Measurements from ENCODE around the gene RAPGEF1.
A peak's percentile ranks its signal among the peaks of the same experiment; 100 is the strongest.

Gene RAPGEF1

DNA sequence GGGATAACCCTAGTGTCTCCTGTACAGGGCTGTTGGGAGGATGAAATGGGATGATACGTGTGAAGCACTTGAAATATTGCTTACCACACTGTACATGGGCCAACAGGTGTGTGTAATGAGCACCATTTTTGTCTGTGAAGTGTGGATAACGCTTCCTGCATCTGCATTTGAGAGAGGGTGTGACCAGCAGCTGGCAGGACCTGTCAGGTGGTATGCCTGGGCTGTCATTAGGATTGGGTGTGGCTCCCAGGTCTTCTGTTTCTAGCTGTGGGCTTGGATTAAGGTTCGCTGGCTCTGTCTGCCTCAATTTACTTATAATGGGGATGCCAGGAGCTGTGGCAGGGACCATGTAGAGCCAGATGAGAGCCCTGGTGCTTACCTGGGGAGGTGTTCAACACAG is 120.2 kb downstream of the RAPGEF1 start:
- peak; percentile 41 for DNase-seq

DNA sequence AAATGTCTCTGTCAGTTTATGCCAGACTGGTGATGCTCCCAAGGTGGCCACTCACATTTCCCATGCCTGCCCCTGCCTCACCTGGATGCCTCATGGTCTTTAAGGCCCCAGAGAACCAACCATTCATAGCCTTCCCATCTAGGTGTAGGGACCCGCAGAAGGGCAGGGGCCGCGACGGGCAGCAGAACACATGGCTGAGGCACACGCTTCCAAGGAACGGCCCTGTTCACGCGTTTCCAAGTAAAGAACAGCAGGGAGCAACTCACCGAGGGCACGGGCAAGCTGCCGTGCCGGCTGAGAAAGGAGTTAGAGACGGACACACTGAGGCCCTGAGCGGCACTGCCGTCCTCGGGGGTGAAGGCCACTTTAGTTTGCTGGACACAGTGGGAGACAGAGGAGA is 121.1 kb downstream of the RAPGEF1 start:
- no peak for DNase-seq

DNA sequence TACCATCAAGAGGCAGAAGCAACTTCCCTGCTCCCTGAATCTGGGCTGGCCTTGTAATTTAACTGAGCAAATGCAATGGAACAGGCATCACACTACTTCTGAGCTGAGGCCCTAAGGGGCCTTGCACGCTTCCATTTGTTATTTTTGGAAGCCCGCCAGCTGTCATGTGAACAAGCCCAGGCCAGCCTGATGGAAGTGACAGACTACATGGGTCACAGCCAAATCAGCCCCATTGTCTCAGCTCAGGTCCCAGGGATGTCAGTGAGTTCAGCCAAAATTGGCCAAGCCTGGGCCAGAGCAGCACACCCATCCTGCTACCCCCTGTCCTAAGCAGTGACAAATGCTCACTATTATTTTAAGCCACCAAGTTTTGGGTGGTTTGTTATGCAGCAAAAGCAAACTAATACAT is 121.8 kb downstream of the RAPGEF1 start:
- peak; percentile 93 for DNase-seq

GRCh38 chr9:131617611-131618010 is 122.3 kb downstream of the RAPGEF1 start:
- DNase-seq, result no peak

GRCh38 chr9:131616983-131617604 is 122.8 kb downstream of the RAPGEF1 start:
- no peak for DNase-seq

- DNase-seq, result no peak
Observed at GRCh38 chr9:131614340-131614915, 125.4 kb downstream of the RAPGEF1 start.

- no peak for DNase-seq
Observed at GRCh38 chr9:131613921-131614320, 126.0 kb downstream of the RAPGEF1 start.

- DNase-seq, result no peak
Observed at GRCh38 chr9:131612851-131613250, 127.0 kb downstream of the RAPGEF1 start.

DNA sequence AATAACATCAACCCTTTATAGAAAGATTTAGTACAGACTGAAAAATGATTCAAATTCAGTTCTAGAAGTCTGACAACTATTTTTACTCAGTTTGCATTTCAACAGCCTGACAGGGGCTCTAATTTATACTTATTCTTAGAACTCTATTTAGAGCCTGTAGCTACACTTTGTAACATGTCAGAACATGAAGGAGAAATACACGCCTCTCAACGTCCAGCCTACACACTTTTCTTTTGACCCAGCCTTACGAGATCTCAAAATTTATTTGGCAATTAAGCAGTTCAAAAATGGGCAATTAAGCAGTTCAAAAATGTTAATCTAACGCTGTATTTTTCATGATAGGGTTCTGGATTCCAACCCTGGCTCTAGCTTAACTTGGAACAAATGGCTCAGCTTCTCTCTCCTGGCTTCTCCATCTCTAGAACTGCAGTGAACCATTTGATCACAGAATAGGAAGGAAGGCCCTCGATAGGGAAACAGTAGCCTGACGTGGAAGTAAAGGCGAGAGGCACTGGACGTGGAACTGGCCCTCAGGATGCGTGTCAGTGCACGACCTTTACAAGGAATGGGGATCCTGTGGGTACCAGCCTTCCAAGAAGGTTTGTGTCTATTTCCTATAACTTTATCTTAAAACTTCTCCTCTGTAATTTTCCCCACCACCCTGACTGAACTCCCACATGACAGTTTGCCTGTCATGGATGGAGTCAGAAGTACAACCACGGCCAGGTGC is 128.1 kb downstream of the RAPGEF1 start:
- DNase-seq, result no peak

GRCh38 chr9:131610231-131610761 is 129.6 kb downstream of the RAPGEF1 start:
- no peak for DNase-seq

DNA sequence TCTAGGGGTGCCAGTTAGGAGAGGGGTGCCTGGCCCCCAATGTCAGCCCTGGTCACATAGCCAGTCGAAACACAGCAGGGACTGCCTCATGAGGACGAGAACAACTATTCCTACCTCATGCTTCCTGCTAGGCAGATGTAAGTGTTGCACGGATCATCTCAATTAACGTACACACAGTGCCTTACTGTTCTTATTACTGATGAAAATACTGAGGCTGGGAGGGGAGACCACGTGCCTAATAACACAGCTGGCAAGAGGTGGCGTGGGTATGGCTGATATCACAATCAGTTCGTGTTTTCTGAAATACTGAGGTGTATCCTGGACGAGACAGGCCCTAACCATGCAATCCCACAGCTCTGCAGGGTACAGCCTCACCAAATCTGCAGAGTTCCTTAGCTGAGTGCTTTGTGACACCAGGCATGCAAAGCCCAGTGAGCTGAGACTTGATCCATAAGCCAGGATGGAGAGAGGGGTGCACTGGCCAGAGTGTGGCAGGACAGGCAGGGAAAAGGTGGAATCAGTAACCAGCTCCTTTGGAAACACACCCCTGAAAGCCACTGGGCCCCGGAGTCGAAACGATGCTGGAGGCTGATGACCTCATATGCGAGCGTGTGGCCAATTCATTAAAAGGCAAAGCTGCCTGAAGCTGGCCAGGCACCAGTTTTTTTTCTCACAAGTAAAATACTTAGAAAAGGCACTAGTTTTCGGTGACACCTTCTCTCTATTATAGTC is 130.6 kb downstream of the RAPGEF1 start:
- peak; percentile 8 for DNase-seq

DNA sequence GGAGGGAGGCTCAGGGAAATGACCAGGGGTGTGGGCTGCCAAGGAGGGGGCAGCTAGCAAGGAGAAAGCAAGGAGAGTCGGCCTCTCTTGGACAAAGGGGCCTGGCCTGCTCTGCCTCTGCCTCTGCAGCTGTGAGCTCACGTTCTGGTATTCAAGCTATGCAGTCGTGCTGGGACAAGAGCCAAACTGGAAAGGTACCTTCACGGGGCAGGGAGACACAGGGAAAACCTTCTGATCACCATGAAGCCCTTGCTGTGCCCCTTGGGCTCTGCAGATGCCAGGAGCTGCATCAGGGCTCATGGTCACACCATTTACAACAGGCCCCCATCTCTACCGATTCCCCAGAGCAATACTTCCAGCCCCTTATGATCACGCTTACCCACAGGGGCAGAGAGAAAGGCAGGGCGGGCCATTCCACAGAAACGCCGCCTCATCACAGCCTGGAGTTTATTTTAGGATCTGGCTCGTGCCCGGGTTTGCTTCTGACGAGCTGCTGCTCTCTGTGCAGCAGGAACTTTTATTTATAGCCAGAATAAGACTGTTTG is 131.3 kb downstream of the RAPGEF1 start:
- no peak for DNase-seq

- DNase-seq, result no peak
Observed at GRCh38 chr9:131607591-131607990, 132.3 kb downstream of the RAPGEF1 start.

DNA sequence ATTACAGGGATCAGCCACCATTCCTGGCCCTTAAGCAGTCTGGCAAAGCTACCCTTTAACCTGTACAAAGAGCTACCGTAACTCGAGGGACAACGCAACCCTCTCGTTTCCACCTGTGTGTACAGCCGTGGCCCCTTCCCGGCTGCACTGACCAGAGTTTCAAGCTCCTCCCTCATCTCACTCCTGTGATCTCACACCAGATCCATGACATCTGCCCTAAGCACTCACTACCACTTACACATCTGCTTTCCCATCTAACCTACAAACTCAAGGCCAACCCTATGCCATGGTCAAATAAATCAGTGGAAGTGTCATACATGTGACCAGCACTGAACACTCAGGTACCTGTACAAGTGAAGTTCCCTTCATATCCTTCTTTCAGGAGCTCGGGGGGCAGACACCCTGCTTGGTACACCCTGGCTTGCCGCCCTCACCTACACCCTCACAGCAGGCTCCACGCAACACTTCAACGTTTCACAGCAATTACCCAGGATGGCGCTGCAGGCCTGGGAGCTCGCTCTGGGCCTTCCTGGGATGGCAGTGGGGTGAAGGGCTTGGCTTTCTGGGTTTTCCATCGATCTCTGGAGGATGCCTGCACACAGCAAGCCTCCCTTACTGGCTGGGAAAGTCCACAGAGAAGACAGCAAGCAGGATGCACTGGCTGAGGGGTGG is 132.8 kb downstream of the RAPGEF1 start:
- DNase-seq, result no peak

- DNase-seq, result no peak
Observed at GRCh38 chr9:131605770-131606590, 133.9 kb downstream of the RAPGEF1 start.

DNA sequence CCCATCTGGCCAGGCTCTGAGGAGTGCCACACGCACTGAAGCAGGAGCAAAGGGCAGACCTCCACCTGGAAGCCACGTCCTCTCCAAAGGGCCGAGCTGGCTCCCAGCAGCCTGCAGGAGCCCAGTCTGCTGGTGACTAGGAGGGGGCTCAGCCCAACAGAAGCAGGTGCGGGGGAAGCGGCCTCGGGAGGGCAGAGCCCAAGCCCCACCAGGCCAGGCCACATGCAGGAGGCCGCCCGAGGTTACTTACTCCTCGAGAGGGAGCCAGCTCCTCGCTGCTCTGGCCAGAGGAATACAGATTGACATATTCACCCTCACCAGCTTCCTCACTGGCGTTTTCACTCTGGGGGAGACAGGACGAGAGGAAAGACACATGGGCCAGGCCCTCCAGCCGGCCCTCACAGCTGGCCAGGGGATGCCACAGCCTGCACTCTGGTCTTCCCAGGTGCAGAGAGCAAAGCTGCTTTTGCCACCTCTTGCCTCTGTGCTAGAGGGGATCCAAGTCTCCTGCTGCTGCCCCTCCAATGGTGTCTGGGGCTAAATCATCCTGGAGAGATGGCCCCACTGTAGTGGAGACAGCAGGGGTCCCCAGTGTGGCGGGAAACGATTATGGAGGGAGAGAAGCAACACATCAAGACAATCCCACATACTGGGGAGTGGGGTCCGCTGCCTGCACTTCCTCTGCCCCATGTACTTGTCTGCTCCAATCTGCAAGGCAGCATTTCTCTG is 136.0 kb downstream of the RAPGEF1 start:
- DNase-seq, result no peak

GRCh38 chr9:131603199-131603598 is 136.7 kb downstream of the RAPGEF1 start:
- no peak for DNase-seq

DNA sequence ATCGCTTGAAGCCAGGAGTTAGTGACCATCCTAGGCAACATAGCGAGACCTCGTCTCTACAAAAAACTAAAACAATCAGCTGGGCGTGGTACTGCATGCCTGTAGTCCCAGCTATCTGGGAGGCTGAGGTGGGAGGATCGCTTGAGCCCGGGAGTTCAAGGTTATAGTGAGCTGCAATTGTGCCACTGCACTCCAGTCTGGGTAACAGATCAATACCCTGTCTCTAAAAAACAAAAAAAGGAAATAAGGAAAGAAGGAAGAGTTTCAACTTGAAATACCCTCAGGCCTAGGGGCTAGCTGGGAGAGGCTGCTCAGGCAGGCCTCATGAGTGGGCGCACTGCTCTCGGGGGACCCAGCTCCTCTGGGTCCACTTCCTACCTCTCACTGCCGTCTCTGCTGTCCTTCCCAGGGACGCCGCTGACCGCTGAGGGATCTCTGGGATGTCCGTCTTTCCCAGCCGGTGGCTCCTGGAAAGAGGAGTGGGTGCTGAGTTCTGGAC is 138.1 kb downstream of the RAPGEF1 start:
- no peak for DNase-seq

GRCh38 chr9:131598121-131598520 is 141.8 kb downstream of the RAPGEF1 start:
- no peak for DNase-seq

- DNase-seq, result no peak
Observed at GRCh38 chr9:131597246-131597645, 142.6 kb downstream of the RAPGEF1 start.

DNA sequence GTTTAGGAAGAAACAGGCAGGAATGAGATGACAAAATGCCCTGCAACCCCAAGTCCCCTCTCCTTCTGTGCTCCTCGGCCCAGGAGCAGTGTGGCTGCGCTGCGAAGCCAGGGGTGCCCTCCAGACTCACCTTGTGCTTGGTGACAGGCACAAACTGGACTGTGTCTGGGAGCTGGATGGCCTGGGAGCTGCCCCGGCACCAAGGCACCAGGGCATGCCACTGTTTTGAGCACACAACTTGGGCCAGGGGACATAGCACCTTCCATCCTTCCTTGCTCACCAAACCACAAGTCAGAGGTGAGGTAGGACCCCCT is 143.5 kb downstream of the RAPGEF1 start:
- no peak for DNase-seq
